ENCODE measurements around the gene NELL1. TPM values are rescaled to one million over a fixed set of nuclear protein-coding genes. Genes with fewer than 3 reads are reported as not detected.

The NELL1 gene
- total and polyA plus RNA-seq, 12 donors: 0.11 to 0.39 (median 0.24) TPM; not detected in 9

- no peaks in the 10 kb centered on the region for H3K36me3 ChIP-seq (replicated peaks in 1 of 2)
- H3K27ac ChIP-seq: no peak overlapping the region
- no peaks in the 10 kb centered on the region for H3K27me3 ChIP-seq
- H3K9me3 ChIP-seq (replicated peaks in 1 of 3): no peaks in the 10 kb centered on the region
- TF ChIP-seq POLR2A (IDR thresholded peaks at IDR 0.05) (no peak), CTCF (IDR thresholded peaks at IDR 0.05) (no peak)
- H3K4me3 ChIP-seq: no peak overlapping the region
- DNase-seq: no peak
- intact Hi-C loops (cut with DNase I): no loop called here
- H3K4me1 ChIP-seq (replicated peaks in 1 of 2): no peaks in the 10 kb centered on the region
- 68 to 80% (median 69%) methylated on average over 5 of the region's 5 CpGs for WGBS, 4 donors
Measured at GRCh38 chr11:21541187-21541751, 871.9 kb downstream of the NELL1 start.

GRCh38 chr11:21543901-21544300 is 874.5 kb downstream of the NELL1 start:
- Histone ChIP-seq H3K36me3 (replicated peaks in 1 of 2) (no peaks in the 10 kb centered on the region), H3K4me3 (no peak overlapping the region), H3K4me1 (replicated peaks in 1 of 2) (no peaks in the 10 kb centered on the region), H3K27me3 (no peaks in the 10 kb centered on the region), H3K27ac (no peak overlapping the region), H3K9me3 (replicated peaks in 1 of 3) (no peaks in the 10 kb centered on the region)
- intact Hi-C loops (cut with DNase I): no loop called here
- no peak for DNase-seq
- TF ChIP-seq CTCF (IDR thresholded peaks at IDR 0.05) (no peak), POLR2A (IDR thresholded peaks at IDR 0.05) (no peak)

- WGBS, 4 donors: 50 to 67% (median 59%) methylated on average over 1 of the region's 1 CpG
- TF ChIP-seq POLR2A (IDR thresholded peaks at IDR 0.05) (no peak), CTCF (IDR thresholded peaks at IDR 0.05) (no peak)
- DNase-seq: no peak
- Histone ChIP-seq H3K27me3 (no peaks in the 10 kb centered on the region), H3K9me3 (replicated peaks in 1 of 3) (no peaks in the 10 kb centered on the region), H3K4me1 (replicated peaks in 1 of 2) (no peaks in the 10 kb centered on the region), H3K36me3 (replicated peaks in 1 of 2) (no peaks in the 10 kb centered on the region), H3K27ac (no peak overlapping the region), H3K4me3 (no peak overlapping the region)
- intact Hi-C loops (cut with DNase I): no loop called here
Measured at GRCh38 chr11:21545699-21546098, 876.3 kb downstream of the NELL1 start.

- intact Hi-C loops (cut with DNase I): no loop called here
- Histone ChIP-seq H3K9me3 (replicated peaks in 1 of 3) (no peaks in the 10 kb centered on the region), H3K27me3 (no peaks in the 10 kb centered on the region), H3K36me3 (replicated peaks in 1 of 2) (no peaks in the 10 kb centered on the region), H3K4me3 (no peak overlapping the region), H3K27ac (no peak overlapping the region), H3K4me1 (replicated peaks in 1 of 2) (no peaks in the 10 kb centered on the region)
- no peak for TF ChIP-seq POLR2A (IDR thresholded peaks at IDR 0.05)
- no peak for TF ChIP-seq CTCF (IDR thresholded peaks at IDR 0.05)
- no peak for DNase-seq
- WGBS, 4 donors: 24 to 74% (median 29%) methylated on average over 1 of the region's 1 CpG
Measured at GRCh38 chr11:21546703-21547102, 877.3 kb downstream of the NELL1 start.

Data from adrenal gland (tissue), 12 donors.